Islet of Langerhans (tissue), 1 donor: Measurements from ENCODE around the gene IGFN1.
"Not testable (repeated sequence)": the region's sequence is repeated elsewhere in the genome, so short reads cannot be mapped to it uniquely, and the experiment has no call there.

Source experiments
- FAIRE-seq: peaks from one replicate; lab custom pipeline; 2011; peaks lifted over from hg19 to GRCh38; lab: Jason Lieb, UNC

The IGFN1 gene

GRCh38 chr1:201218409-201218808 is 27.8 kb downstream of the IGFN1 start:
- no peak for FAIRE-seq

GRCh38 chr1:201219481-201220387 is 29.1 kb downstream of the IGFN1 start:
- no peak for FAIRE-seq

- FAIRE-seq = no peak
Measured at GRCh38 chr1:201220388-201220715, 29.7 kb downstream of the IGFN1 start.

- FAIRE-seq = no peak
Measured at GRCh38 chr1:201221201-201221846, 30.7 kb downstream of the IGFN1 start.

- no peak for FAIRE-seq
Measured at GRCh38 chr1:201222125-201222524, 31.5 kb downstream of the IGFN1 start.

GRCh38 chr1:201223852-201224665 is 33.4 kb downstream of the IGFN1 start:
- no peak for FAIRE-seq

GRCh38 chr1:201224666-201225370 is 34.2 kb downstream of the IGFN1 start:
- no peak for FAIRE-seq

GRCh38 chr1:201226178-201226514 is 35.5 kb downstream of the IGFN1 start:
- no peak for FAIRE-seq

- FAIRE-seq = no peak
Measured at GRCh38 chr1:201226859-201227488, 36.4 kb downstream of the IGFN1 start.

GRCh38 chr1:201228011-201228983 is 37.7 kb downstream of the IGFN1 start:
- no peak for FAIRE-seq

GRCh38 chr1:201229095-201229494 is 38.5 kb downstream of the IGFN1 start:
- FAIRE-seq = no peak

GRCh38 chr1:201229771-201230635 is 39.4 kb downstream of the IGFN1 start:
- no peak for FAIRE-seq

GRCh38 chr1:201230676-201231075 is 40.1 kb downstream of the IGFN1 start:
- FAIRE-seq = no peak

GRCh38 chr1:201239646-201240045 is 49.0 kb downstream of the IGFN1 start:
- FAIRE-seq = not testable (repeated sequence)

- FAIRE-seq = no peak
Measured at GRCh38 chr1:201240171-201240570, 49.5 kb downstream of the IGFN1 start.

- FAIRE-seq = no peak
Measured at GRCh38 chr1:201241736-201242135, 51.1 kb downstream of the IGFN1 start.

GRCh38 chr1:201245082-201245481 is 54.5 kb downstream of the IGFN1 start:
- FAIRE-seq = no peak

- no peak for FAIRE-seq
Measured at GRCh38 chr1:201248721-201249559, 58.3 kb downstream of the IGFN1 start.
